HG03342 (cell line): Measurements from ENCODE around the gene SLC34A3.

Experiments
- ATAC-seq: cut with Tn5 transposase; IDR thresholded peaks from one replicate; pipeline ENCODE4 v1.9.1; 2021; ENCODE audit warnings: mild to moderate bottlenecking, moderate library complexity; ENCODE audit not compliant: unreplicated experiment

The SLC34A3 gene

GRCh38 chr9:137230705-137231371 is at the start of gene SLC34A3:
TSS of gene SLC34A3 (plus strand) at chr9:137230901. CDS start at chr9:137231703, 802 bp downstream.
- ATAC-seq: no peak

- ATAC-seq: no peak
Measured at GRCh38 chr9:137181680-137182079, 49.0 kb upstream of the SLC34A3 start.

- ATAC-seq: no peak
Measured at GRCh38 chr9:137182836-137183235, 47.9 kb upstream of the SLC34A3 start.

GRCh38 chr9:137183980-137184595 is 46.6 kb upstream of the SLC34A3 start:
- no peak for ATAC-seq

- no peak for ATAC-seq
Measured at GRCh38 chr9:137184881-137185660, 45.6 kb upstream of the SLC34A3 start.

- no peak for ATAC-seq
Measured at GRCh38 chr9:137185921-137186320, 44.8 kb upstream of the SLC34A3 start.

- no peak for ATAC-seq
Measured at GRCh38 chr9:137186385-137186784, 44.3 kb upstream of the SLC34A3 start.

- no peak for ATAC-seq
Measured at GRCh38 chr9:137187386-137187785, 43.3 kb upstream of the SLC34A3 start.

GRCh38 chr9:137188086-137188489 is 42.6 kb upstream of the SLC34A3 start:
- no peak for ATAC-seq

GRCh38 chr9:137188490-137189296 is 42.0 kb upstream of the SLC34A3 start, which contains the start of the genes ANAPC2 and SSNA1:
TSS of gene ANAPC2 (minus strand) at chr9:137188560. CDS start at chr9:137188532, 28 bp downstream.
TSS of gene SSNA1 (plus strand) at chr9:137188676. CDS start at chr9:137188727, 51 bp downstream.
- peak; percentile 78 for ATAC-seq

GRCh38 chr9:137189297-137190295 is 41.1 kb upstream of the SLC34A3 start:
- ATAC-seq: no peak

- ATAC-seq: no peak
Measured at GRCh38 chr9:137190315-137190856, 40.3 kb upstream of the SLC34A3 start.

GRCh38 chr9:137191245-137191644 is 39.5 kb upstream of the SLC34A3 start:
- no peak for ATAC-seq

GRCh38 chr9:137191691-137192447 is 38.8 kb upstream of the SLC34A3 start:
- ATAC-seq: no peak

- ATAC-seq: no peak
Measured at GRCh38 chr9:137192448-137192780, 38.3 kb upstream of the SLC34A3 start.

- no peak for ATAC-seq
Measured at GRCh38 chr9:137192859-137193258, 37.8 kb upstream of the SLC34A3 start.

- ATAC-seq: no peak
Measured at GRCh38 chr9:137193771-137194170, 36.9 kb upstream of the SLC34A3 start.

GRCh38 chr9:137194388-137194787 is 36.3 kb upstream of the SLC34A3 start:
- no peak for ATAC-seq

- no peak for ATAC-seq
Measured at GRCh38 chr9:137194909-137195308, 35.8 kb upstream of the SLC34A3 start.
